WERI-Rb-1 (cell line): ENCODE measurements around the gene KCNH3.
"Not testable (repeated sequence)": the region's sequence is repeated elsewhere in the genome, so short reads cannot be mapped to it uniquely, and the experiment has no call there.

ENCODE experiments used
- DNase-seq: peaks from one replicate; pipeline ENCODE4 v3.0.0-alpha.2; 2020
- H3K27ac ChIP-seq: fragments of 250-450 bp; sonication (Bioruptor Pico); 2 replicates; pipeline ENCODE4 v1.5.1; 2020; ENCODE audit warnings: mild to moderate bottlenecking, moderate library complexity
- H3K27me3 ChIP-seq: fragments of 250-450 bp; sonication (Bioruptor Pico); 2 replicates; pipeline ENCODE4 v1.5.1; 2021; ENCODE audit warnings: mild to moderate bottlenecking, low read depth, moderate library complexity; ENCODE audit not compliant: insufficient read depth, severe bottlenecking
- H3K36me3 ChIP-seq: fragments of 250-450 bp; sonication (Bioruptor Pico); 2 replicates; pipeline ENCODE4 v1.5.1; 2020; ENCODE audit warnings: mild to moderate bottlenecking, moderate library complexity
- H3K4me3 ChIP-seq: 2 replicates; pipeline ENCODE4 v1.5.1; 2011; ENCODE audit warnings: low read depth, mild to moderate bottlenecking, control low read depth, low read length
- H3K9me3 ChIP-seq: fragments of 250-450 bp; sonication (Bioruptor Pico); 2 replicates; pipeline ENCODE4 v1.5.1; 2021; ENCODE audit warnings: mild to moderate bottlenecking, moderate library complexity; ENCODE audit not compliant: severe bottlenecking
- TF ChIP-seq, protein P1 (sequence below): IDR thresholded peaks from 2 replicates; pipeline ENCODE4 v1.5.1; 2011; ENCODE audit warnings: low read depth, mild to moderate bottlenecking, control low read depth, inconsistent platforms, low read length

The KCNH3 gene

DNA sequence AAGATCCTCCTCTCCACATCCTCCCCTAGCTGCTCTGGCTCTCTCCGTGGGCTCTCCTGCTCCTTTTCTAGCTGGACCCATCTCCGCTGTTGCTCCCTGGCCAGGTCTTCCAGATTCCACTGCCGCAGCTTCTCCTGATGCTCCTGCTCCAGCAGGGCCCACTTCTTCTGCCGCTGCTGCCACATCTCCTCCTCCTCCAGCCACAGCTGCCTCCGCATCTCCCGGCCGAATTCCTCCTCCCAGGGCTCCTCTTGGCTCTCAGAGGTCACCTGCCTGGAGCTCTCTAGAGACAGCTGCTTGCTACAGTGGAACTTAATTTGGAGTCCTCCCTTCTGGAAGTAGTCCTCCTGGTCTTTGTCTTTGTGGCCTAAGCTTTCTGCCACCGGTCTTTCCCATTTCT, 61.1 kb downstream of the KCNH3 start:
- DNase-seq: no peak
- no peak overlapping the region for H3K4me3 ChIP-seq
- TF ChIP-seq, protein P1, sequence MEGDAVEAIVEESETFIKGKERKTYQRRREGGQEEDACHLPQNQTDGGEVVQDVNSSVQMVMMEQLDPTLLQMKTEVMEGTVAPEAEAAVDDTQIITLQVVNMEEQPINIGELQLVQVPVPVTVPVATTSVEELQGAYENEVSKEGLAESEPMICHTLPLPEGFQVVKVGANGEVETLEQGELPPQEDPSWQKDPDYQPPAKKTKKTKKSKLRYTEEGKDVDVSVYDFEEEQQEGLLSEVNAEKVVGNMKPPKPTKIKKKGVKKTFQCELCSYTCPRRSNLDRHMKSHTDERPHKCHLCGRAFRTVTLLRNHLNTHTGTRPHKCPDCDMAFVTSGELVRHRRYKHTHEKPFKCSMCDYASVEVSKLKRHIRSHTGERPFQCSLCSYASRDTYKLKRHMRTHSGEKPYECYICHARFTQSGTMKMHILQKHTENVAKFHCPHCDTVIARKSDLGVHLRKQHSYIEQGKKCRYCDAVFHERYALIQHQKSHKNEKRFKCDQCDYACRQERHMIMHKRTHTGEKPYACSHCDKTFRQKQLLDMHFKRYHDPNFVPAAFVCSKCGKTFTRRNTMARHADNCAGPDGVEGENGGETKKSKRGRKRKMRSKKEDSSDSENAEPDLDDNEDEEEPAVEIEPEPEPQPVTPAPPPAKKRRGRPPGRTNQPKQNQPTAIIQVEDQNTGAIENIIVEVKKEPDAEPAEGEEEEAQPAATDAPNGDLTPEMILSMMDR: no peak
- no peaks in the 10 kb centered on the region for H3K36me3 ChIP-seq
- H3K27ac ChIP-seq: no peak overlapping the region
- no peaks in the 10 kb centered on the region for H3K9me3 ChIP-seq
- no peaks in the 10 kb centered on the region for H3K27me3 ChIP-seq

GRCh38 chr12:49603721-49604120, 64.9 kb downstream of the KCNH3 start:
- H3K27ac ChIP-seq: no peak overlapping the region
- H3K36me3 ChIP-seq: no peaks in the 10 kb centered on the region
- H3K4me3 ChIP-seq: no peak overlapping the region
- no peaks in the 10 kb centered on the region for H3K27me3 ChIP-seq
- DNase-seq: no peak
- TF ChIP-seq, protein P1: no peak
- no peaks in the 10 kb centered on the region for H3K9me3 ChIP-seq

DNA sequence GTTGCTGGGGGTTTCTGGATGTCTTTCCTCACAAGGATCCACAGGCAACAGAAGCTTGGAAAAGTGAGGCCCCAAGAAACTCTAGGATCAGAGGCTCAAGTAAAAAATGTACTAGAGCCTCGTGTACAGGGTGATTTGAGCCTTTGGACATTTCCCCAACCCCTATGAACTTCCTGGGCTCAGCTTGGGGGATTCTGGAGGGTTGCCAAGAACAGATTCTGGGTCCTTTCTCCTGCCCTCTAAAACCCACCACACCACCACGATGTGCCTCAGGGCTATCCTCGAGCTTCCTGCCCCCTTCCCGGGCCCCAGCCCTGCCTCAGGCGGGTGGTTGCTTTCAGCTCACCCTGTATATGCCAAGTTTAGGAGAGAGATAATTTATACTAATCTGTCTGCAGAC, 66.0 kb downstream of the KCNH3 start:
- no peak overlapping the region for H3K4me3 ChIP-seq
- H3K9me3 ChIP-seq: no peaks in the 10 kb centered on the region
- TF ChIP-seq, protein P1: no peak
- no peaks in the 10 kb centered on the region for H3K36me3 ChIP-seq
- H3K27ac ChIP-seq: no peak overlapping the region
- DNase-seq: no peak
- no peaks in the 10 kb centered on the region for H3K27me3 ChIP-seq

DNA sequence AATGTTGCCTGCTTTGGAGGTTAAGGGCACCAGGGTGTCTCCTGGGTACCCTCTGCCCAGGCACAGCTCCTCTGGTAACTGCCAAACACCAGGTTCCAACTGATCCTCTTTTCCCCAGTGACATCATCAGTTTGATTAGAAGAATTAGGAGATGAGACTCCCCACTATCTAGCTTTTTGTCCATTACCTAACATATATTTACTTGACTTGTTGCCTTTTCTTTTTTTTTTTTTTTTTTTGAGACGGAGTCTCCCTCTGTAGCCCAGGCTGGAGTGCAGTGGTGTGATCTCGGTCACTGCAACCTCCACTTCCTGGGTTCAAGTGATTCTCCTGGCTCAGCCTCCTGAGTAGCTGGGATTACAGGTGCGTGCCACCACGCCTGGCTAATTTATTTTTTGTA, 66.7 kb downstream of the KCNH3 start, which contains the start of gene FAM186B:
Gene FAM186B, minus strand, starts transcription at position 101 of the 400 bp plus-strand sequence. CDS start 162 bp downstream, outside the sequence.
- not testable (repeated sequence) for DNase-seq, H3K27ac ChIP-seq, H3K9me3 ChIP-seq, H3K36me3 ChIP-seq, H3K4me3 ChIP-seq, H3K27me3 ChIP-seq
